RWPE2 (cell line): ENCODE data around the gene CAPN14.

ENCODE experiments used
- ATAC-seq: fragments of 200-7000 bp; cut with Tn5 transposase; 3 replicates; pipeline ENCODE4 v1.9.1; 2021; ENCODE audit warnings: low read depth
- DNase-seq: peaks from one replicate; pipeline ENCODE4 v3.0.0-alpha.2; 2020; ENCODE audit warnings: low spot score
- H3K27ac ChIP-seq: fragments of 450-650 bp; 2 replicates; pipeline ENCODE4 v1.5.1; 2017; ENCODE audit warnings: mild to moderate bottlenecking; ENCODE audit not compliant: poor library complexity, severe bottlenecking
- H3K27me3 ChIP-seq: fragments of 250-450 bp; sonication (Bioruptor Pico); 2 replicates; pipeline ENCODE4 v1.5.1; 2021; ENCODE audit warnings: mild to moderate bottlenecking, moderate library complexity; ENCODE audit not compliant: insufficient read depth, poor library complexity, severe bottlenecking
- H3K36me3 ChIP-seq: fragments of 250-450 bp; sonication (Bioruptor Pico); 2 replicates; pipeline ENCODE4 v1.5.1; 2020; ENCODE audit warnings: low read depth, mild to moderate bottlenecking, moderate library complexity
- H3K4me1 ChIP-seq: fragments of 250-450 bp; sonication (Bioruptor Pico); 2 replicates; pipeline ENCODE4 v1.5.1; 2021; ENCODE audit warnings: mild to moderate bottlenecking, moderate library complexity; ENCODE audit not compliant: insufficient read depth, poor library complexity, severe bottlenecking
- H3K4me3 ChIP-seq: fragments of 250-450 bp; sonication (Bioruptor Pico); 2 replicates; pipeline ENCODE4 v1.5.1; 2021; ENCODE audit warnings: mild to moderate bottlenecking, moderate library complexity; ENCODE audit not compliant: severe bottlenecking
- H3K9me3 ChIP-seq: fragments of 250-450 bp; sonication (Bioruptor Pico); 2 replicates; pipeline ENCODE4 v1.5.1; 2021; ENCODE audit warnings: mild to moderate bottlenecking, moderate library complexity; ENCODE audit not compliant: severe bottlenecking
- CTCF ChIP-seq: fragments of 450-650 bp; IDR thresholded peaks from one replicate; pipeline ENCODE4 v1.5.1; 2017; ENCODE audit warnings: mild to moderate bottlenecking, moderate library complexity; ENCODE audit not compliant: poor library complexity, severe bottlenecking

CAPN14 gene

DNA sequence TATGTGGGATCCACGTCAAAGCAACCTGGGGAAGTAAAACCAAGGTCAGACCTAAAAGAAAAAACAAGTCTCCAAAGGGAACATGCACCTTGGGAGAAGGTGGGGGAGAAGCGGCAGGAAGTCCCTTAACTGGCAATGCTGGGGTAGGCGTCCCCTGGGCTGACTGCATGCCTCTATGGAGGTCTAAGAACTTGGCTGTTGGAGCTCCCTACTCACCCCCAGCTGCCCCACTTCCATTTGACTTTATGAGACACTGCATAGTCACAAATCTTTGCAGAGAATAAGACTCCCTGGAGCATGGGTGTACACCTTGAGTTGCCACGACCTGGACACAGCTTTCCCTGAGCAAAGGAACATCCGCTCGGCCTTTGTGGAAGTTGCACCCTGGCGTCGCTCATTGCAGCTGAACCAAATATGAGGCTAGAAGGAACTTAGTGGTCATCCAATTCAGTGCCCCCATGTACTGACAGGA is 2.8 kb downstream of the CAPN14 start:
- H3K9me3 ChIP-seq: no peaks in the 10 kb centered on the region
- ATAC-seq (no peak), DNase-seq (no peak)
- H3K27ac ChIP-seq: no peak overlapping the region
- no peaks in the 10 kb centered on the region for H3K27me3 ChIP-seq
- H3K4me1 ChIP-seq: no peaks in the 10 kb centered on the region
- no peak for TF ChIP-seq CTCF
- no peaks in the 10 kb centered on the region for H3K36me3 ChIP-seq
- no peak overlapping the region for H3K4me3 ChIP-seq

- TF ChIP-seq CTCF: no peak
- no peak for ATAC-seq
- Histone ChIP-seq H3K4me1 (no peaks in the 10 kb centered on the region), H3K27me3 (no peaks in the 10 kb centered on the region), H3K9me3 (no peaks in the 10 kb centered on the region), H3K4me3 (no peak overlapping the region), H3K27ac (no peak overlapping the region), H3K36me3 (no peaks in the 10 kb centered on the region)
- DNase-seq: no peak
These were observed 3.5 kb downstream of the CAPN14 start for GRCh38 chr2:31213601-31214443.

- no peaks in the 10 kb centered on the region for H3K27me3 ChIP-seq
- H3K4me3 ChIP-seq: no peak overlapping the region
- H3K27ac ChIP-seq: no peak overlapping the region
- H3K9me3 ChIP-seq: no peaks in the 10 kb centered on the region
- H3K36me3 ChIP-seq: no peaks in the 10 kb centered on the region
- ATAC-seq: no peak
- no peak for TF ChIP-seq CTCF
- DNase-seq: no peak
- no peaks in the 10 kb centered on the region for H3K4me1 ChIP-seq
These were observed 4.4 kb downstream of the CAPN14 start for GRCh38 chr2:31212659-31213600.

DNA sequence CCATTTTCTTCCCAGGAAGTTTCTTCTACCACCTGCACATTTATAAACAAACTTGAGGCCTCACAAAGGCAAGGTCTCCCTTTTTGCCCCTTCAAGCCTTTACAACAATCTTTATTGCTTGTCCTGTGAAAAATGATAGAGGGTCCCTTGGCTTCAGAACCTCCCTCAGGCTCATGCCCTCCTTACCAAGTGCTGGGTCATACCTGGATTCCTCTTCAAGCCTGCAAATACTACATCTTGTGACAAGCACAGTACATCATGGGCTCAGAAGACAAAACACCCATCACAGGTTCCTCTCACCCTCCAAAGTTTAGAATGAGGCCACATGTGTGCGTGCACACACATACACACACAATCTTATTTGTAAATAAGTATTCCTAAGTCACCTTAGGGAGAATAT is 9.1 kb downstream of the CAPN14 start:
- Histone ChIP-seq H3K27ac (no peak overlapping the region), H3K27me3 (no peaks in the 10 kb centered on the region), H3K4me3 (no peak overlapping the region), H3K4me1 (no peaks in the 10 kb centered on the region), H3K9me3 (no peaks in the 10 kb centered on the region), H3K36me3 (no peaks in the 10 kb centered on the region)
- ATAC-seq (no peak), DNase-seq (no peak)
- TF ChIP-seq CTCF: no peak
